ENCODE results near the gene PBX1.

PBX1 gene

DNA sequence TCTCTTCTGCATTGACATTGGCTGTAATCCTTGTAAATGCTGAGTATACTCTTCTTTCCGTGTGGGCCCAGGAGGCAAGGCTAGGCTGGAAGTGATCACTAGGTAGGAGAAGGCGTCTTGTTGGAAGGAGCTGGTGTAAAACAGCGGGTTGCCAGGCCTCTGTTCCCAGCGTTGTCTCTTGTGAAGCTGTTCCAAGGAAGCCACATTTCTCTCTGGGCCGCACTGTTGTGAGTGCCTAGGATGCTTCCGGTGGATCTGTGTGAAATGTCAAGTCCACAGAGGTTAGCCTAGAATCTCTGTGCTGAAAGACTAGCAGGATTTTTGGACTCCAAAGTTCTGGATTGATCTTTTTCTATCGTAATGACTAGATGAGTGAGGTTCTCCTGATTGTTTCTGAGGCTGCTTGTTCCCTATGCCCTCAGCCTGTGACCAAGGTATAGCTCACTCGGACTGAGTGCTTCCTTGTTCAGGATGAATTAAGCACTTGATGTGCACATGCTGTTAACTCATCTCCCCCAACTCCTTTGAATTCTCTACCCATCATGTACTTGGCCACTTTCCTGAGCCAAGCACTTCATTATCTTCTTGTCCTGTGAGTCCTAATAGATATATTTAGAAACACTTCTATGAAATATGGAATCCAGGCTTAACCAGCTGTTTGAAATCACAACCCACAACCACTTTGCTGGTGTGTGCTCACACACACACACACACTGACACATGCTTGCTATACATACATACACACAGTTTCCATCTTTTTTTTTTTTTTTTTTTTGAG is 63.3 kb downstream of the PBX1 start:
- DNase-seq: no peak

DNA sequence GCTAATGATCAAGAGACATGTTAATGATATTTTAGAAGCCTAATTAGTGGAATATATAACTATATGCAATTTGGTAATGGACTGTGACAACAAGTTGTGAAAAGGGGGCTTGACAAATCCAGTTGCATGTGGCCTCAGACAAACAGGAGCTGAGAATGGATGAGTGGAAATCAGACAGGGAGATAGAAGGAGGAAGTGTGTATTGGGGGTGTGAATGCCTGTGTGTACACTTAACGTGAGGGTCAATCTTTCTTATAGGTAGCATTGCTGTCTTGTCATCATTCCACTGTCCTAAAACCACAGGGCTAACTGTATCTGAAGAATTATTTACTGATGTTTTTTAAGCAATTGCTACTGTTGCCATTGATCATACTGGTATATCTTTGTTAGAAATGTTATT is 64.8 kb downstream of the PBX1 start:
- DNase-seq: no peak

DNA sequence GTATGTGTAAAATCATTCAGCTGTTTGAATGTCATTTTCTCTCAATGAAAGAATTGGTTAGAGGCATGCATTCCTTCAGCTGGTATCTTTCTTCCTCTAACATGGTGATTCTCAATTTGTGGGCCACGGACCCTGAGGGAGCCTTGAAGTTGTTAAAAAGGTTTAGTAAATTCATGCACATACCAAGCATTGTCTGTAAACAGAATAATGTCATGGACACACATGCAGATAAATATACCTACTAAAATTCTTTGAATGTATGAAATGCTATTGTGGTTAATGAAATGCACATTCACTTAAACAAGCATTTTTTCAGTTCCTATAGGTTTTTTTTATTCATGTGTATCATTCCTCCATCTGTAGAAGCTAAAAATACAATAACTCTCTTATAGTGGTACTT is 65.4 kb downstream of the PBX1 start:
- no peak for DNase-seq

DNA sequence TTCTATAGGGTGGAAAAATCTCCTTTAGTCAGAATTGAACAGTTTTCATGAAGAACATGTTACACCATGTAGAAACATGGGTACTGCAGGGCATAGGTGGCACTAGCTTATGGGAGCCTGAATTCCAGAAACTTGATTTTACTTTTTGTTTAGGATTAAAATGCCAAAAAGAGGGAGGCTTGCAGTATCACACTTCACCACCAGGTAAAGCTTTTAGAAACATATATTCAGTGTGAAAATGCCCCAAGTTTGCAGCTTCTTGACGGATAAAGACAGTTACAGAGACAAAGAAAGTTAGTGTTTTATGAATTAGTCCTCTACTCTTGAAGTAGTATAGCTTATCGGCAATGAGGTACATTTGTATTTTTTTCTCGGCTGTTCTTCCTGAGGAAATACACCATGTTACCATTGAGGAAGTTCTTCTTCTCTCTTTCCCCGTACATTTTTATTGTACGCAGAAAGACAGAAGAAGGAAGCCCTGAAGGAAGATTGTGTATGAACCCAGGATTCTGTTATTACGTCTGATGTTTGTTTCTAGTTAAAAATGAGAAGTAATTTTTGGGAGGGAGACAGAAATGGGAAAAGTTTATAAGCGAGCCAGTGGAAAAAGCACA is 66.1 kb downstream of the PBX1 start:
- DNase-seq: no peak

DNA sequence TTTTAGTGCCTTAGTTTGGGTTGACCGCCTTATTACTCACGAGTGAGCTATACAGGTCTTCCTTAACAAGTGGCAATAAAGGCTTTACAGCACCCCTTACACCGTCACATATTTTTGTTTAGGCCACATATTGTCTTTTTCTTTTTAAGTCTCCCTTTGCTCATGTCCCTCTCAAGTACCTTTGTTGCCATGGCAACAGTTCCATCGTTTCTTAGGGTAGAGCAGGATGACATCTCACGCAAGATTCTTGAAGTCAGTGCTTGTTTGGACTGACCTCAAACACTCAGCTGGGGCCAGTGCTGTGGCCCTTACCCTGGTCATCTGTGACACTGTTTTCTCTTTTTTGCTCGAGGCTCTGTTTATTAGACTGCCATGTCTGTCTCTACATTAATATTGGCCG is 69.8 kb downstream of the PBX1 start:
- DNase-seq: no peak

DNA sequence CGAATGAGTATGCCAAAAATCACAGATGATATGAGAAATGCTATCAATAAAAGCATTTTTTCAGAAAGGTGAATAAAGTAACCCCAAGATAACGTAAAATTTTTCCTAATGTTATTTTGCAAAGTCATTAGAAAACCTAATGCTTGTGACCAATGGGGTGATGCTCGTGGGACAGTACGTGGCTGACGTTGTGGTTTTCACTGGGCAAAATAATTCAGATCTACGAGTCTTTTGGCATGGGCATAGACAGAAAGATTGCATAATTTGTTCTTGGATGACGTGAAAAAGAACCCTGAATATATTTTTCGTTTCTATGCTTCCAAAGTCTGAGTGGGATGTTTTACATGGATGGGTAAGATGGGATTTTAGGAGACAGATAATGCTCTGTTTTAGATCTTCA is 71.0 kb downstream of the PBX1 start:
- DNase-seq: no peak

DNA sequence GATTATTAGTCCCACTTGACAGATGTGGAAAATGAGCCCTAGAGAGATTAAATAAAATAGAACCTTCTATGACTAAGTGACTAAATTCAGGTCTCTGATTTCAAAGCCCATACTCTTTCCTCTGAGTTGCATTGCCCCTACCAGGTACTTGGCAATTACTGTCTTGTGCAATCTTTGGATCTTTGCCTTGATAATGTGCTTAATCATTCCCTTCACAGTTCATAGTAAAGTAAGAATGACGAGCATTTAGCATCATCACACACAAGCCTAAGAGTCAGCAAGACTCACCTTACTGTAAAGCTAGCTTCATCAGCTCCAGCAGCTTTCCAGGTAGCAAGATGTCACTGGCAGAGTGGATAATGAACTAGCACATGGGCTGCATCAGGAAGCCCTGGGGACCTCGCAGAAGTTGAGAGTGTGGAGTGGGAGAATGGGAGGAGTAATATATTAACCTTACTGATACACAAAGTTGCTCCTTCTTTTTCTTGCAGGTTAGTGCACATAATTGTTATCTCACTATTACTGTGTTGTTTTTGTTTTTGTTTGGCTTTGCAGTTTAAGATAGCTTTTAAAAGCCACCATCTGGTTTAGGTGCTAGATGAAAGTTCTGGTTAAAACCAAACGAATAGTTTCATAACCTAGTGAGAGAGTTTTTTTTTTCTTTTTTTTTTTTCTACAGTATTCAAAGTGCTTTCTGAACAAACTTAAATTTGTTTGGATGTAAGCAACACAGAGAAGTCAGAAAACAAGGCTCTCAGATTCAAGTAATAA is 71.8 kb downstream of the PBX1 start:
- no peak for DNase-seq

DNA sequence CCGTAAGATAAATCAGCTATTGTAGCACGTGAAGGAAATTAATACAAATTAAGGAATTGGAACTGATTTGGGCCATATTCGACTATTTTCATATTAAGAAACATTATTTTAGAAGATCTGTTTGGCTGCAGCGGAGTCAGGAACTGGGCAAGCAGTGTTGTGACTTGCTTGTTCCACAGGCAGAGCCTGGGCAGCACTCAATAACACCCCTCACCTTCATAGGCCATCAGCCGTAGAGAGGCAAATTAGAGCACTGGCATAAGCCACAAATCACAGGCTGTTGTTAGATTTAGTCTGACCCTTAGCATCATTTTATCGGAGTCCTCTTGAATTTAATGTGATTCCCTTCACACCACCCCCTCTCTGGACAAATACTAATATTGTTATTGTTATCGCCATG is 72.8 kb downstream of the PBX1 start:
- no peak for DNase-seq

DNA sequence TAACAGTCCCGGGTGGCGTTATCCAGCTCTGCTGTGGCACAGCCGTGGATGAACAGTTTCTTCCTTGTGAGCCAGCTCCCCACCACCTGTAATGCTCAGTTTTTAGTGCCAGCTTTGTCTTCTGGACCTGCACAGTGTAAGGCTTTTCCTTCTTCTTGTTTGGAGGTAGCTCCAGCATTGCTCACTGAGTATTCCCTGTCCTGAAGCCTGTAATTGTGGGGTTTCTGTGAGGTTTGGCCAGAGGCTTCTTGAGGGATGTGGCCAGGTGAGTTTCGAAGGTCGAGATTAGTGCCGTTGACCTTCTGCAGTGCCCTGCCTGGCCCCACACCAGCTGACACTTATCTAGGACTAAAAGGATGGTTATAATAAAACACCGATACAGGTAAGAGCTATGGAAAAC is 75.0 kb downstream of the PBX1 start:
- no peak for DNase-seq

DNA sequence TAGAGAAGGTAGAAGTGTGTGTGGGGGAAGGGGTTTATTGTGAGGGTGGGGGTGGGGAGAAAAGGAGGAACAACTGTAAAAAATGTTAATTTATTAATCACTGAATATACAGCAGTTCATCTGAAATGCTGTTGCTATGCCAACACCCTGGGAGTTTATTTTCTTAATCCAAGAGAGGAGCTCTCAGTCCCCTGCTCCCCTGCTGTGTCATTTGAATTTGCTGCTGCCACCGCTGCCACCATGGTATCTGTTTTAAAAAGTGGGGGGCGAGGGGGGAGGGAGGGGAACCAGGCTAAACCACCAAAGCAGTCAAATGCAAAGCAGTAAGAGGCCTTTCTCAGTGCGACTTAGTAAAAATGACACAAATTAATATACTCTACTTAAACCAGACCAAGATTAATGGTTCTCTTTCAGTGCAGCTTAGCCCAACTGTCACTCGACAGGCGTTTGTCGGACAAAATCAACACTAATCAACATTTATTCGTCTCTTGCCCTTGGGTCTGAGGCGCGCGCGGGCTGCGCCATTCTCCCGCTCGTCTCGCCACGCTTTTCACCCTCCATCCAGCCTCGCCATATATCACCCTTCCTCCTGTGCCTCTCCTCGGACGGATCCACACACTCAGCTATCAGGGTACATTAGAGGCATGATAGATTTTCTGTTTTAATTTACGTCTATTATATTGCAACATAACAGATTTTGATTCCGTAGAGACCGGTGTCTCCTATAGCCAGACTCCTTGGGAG is 76.2 kb downstream of the PBX1 start:
- no peak for DNase-seq

DNA sequence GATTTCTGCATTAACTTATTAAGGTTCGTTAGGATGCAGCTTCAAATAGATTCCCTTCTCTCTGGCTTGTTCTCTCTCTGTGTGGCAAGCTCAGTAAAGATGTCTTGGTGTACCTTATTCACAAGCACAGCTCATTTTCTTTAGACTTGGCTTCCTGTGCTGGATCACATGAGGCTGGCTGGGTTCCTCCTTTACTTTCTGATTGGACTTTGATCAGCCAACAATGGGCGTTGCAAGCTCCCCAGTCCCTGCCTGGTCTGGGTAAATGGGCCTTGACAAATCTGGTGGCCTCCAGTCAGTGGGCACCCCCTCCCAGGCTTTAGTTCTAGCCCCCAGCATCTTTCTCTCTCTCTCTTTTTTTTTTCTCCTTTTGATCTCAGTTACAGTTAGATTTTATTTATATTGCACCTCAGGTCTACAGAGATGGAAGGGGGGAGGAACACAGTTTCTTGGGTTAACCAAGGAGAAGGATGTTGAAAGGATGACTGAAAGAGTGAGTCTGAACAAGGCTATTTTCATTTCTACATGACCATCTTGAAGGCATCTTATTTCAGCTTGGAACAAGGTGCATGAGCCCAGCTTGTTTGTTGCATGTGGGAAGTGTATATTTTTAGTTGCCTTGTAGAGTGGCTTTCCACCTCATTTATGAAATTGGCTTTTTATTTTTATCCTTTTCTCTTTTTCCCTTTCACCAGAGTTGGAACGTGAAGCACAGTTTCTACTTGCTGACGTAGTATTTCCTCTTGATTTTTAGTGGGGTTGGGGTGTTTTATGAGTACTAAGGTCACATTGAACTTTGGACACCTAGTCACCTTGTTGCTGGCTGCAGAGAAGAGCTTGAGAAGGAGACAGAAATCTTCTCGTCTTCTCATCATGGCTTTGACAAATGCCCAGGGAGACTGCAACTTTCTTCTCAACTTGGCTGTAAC is 77.1 kb downstream of the PBX1 start:
- DNase-seq: no peak

DNA sequence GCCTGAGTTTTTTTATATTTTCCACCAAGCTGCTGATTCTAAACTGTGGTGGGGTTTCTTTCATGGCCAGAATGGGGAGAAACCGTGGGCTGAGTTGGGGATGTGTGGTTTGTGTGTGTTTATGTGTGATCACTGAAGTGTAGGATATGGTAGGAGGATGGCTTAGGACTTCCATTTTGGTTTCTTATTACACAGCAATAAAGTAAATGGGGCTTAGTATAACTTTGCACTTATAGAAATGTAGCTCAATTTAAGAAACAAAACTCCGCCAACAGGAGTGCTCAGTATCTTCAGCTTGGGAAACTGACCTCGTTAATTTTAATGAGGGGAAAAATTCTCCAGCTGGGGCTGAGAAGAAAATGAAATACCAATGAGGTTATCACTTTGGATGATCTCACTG is 77.8 kb downstream of the PBX1 start:
- no peak for DNase-seq

DNA sequence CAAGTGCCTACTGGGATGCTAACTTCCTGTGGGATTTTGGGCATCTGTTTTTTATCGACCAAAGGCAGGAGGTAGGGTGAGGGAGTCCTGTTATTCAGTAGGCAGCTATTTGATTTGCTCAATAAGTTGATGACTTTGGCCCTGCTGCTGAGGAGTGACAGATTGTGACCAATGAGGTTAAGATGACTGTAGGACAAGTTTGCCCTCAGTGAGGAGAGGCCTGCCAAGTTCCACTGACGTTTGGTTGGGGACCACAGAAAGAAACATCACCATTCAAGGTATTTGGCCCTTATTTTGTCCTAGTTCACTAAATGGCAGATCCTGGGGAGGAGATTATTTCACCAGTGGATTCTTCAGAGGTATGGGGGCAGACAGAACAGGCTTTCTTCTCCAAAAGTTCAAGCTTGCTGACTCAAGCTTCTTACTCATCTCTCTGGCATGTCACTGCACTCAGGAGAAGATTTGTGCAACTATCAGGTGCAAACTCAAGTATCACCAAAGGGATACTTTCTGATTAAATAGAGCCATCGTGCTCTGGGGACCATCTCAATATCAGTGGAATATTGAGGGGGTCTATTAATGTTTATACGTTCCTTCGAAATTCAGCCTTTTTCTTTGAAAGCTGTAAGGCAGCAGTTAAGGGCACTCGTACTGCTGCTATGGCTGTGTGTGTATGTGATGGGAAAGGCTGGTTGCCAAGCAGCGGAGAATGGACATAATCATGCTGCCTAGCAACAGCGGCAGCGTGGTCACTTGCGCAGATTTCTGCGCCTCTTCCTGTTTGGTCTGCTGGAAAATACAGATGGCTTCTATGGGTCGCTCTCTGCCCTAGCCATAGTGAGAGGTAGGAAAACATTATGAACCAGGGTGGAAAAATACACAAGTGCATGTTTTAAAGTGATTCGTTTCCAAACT is 78.7 kb downstream of the PBX1 start:
- DNase-seq: no peak

DNA sequence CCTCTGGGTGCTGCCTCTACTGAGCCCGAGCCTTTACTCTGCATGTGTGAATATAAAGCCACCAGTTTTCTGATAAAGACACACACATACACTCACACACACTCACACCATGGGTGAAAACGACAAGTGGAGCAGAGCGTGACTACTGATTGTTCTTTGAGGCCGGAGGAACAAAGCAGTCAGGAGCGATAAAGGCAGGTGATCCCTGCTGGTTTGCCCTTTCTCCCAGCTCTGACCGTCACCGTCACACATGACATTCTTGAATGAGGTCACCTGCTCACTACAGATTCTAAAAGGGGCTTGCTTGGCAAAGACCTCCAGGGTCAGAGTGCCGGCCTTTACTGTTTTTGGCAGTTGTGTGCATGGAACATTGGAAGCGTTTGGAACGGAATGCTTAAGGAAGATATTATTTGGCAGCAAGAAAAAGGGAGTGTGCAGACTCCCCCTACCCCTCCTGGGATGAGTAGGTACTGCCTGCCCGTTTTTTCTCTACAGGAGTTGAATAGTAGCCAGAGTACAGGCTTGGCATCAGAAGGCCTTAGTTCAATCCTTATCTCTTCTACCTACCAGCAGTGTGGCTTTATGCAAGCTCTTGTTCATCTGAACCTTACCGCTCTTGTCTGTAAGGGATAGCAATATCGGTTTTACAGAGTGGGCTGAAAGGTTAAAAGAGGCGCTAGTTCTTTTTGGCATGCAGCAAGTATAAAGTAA is 79.7 kb downstream of the PBX1 start:
- DNase-seq: no peak

DNA sequence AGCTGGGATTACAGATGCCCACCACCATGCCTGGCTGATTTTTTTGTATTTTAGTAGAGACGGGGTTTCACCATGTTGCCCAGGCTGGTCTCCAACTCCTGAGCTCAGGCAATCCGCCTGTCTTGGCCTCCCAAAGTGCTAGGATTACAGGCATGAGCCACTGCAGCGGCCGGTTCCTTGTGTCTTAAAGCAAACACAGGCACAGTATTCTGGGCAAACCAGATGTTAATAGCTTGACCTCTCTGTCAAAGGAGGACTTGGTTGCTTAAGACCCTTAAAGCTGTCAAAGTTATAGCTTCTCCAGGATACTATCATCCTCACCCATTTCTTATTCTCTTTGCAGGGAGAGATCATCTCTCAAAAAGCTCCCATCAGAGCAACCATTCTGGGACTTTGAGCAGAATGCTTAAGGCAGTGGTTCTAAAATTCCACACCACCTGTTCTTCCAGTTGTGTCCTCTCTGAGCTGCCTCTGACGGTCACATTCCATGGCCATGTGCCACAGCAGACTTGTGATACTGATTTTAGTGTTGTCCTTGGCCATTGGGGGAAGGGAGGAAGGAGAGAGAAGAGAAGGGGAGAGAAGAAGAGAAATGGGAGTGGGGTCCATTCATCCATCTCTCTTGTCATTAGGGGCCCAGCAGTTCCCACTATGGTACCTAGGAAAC is 81.8 kb downstream of the PBX1 start:
- DNase-seq: no peak

DNA sequence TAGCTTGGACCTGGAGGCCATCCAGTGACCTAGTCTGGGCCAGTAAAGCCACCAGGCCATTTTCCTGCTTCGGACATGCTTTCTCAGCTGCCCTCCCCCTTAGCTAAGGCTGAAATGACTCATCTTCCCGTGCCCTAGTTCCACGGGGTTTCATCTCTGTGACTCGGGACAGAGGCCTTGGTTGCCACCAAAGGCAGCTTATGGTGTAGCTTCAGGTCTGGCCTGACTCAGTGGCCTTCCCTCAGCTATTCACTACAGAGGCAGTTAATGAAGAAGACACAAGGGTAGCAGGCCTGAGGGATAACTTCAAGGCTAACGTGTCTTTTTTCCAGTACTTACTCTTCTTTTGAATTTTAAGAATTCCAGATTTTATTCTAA is 82.4 kb downstream of the PBX1 start:
- no peak for DNase-seq

DNA sequence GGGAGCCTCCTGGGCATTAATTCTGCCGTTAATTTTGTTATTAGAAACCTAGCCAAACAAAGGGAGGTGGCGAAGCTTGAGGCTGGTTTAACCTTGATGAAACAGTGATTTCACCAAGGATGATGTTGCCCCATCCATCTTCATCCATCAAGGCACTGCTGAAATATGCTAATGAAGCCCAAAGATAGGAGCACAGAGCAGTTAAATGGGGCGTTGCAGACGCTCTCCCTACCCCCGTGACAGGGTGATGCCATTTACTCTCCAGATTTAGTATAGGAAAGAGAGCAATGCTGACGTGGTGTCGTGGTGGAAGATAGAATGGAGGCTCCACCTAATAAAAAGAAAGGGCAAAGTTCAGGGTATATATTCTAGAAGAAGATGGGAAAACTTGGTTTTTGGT is 84.0 kb downstream of the PBX1 start:
- no peak for DNase-seq

DNA sequence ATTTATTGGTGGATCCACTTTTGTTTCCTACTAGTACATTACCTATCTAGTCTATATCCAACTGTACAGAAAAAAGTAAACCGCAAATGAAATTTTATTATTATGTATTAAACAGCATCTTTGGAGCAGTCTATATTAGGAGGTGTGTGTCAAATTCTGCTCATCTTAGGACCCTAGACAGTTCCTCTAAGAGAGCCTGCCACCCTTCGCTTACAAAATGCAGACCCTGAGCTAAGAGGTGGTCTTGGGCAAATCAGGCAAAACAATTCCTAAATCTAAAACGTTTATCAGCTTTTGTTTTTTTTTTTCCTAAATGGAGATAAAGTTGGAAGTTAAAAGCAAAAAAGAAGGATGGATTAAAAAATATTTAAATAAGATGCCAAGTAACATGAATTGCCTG is 85.3 kb downstream of the PBX1 start:
- DNase-seq: no peak

DNA sequence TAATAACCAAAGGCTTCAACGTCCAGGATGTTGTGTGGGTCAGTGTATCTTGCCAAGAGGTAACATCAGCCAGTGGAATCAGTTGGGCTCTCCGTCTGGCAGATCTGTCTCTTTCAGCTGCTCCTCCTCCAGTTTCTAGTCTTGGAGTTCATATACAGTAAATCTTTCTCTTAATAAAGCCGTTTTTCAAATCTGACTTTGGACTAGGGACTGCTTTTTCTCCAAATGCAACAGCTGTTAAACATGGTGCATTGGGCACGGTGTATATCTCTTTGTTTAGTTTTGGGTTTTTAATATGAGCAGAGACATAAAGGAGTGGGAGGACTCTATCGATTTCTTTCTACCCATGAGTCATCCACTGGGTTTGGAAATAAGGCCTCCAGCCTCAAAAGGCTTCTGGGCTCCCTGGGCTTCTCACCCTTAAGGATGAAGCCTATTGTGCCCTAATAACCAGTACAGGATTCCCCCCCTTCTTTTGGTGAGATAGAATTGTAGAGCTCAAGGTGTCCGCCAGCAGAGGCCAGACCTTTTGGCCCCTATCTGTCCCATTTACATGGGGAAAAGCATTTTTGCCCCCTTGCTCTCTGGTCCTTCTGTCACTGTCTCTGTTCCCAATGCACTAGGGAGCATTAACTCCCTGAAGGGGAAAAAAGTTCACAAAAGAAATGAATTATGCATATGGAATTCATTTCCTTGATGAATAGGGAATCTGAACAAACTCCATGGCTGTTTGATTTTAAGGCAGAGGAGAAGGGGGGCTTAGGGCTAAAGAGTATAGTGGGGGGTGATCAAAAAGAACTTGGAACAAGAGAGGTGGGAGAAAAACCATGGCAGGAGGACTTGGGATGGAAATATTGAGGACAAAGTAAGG is 86.0 kb downstream of the PBX1 start:
- no peak for DNase-seq

Data from T-helper 9 cell (primary cell).